ENCODE data around the gene ZBTB20. TPM values are rescaled to one million over a fixed set of nuclear protein-coding genes. Genes with fewer than 3 reads are reported as not detected.

Gene ZBTB20
- polyA plus RNA-seq, 3 donors = 1.3 to 3.2 (median 2.0) TPM

DNA sequence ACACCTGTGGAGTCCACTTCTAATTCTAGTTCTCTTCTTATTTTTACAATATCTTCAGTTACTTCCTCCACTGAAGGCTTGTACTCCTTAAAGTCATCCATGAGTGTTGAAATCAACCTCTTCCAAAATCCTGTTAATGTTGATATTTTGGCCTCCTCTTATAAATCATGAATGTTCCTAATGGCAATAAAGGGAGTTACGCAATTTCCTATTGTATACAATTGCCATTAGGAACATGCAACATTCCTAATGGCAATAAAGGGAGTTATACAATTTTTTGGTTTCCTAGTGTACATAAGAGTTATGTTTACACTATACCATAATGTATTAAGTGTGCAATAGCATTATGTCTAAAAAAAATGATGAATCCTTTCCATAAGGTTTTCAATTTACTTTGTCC is 862.4 kb downstream of the ZBTB20 start:
- no peak overlapping the region for H3K27ac ChIP-seq (ENCODE audit: low read depth in 1 of 2, low read length in 2 of 2)
- no peak overlapping the region for H3K4me3 ChIP-seq (replicated peaks in 1 of 3; ENCODE audit: low read depth in 2 of 3, low read length in 3 of 3)
- no peaks in the 10 kb centered on the region for H3K27me3 Mint-ChIP-seq (ENCODE audit: low read depth in 3 of 3)
- H3K27me3 ChIP-seq (ENCODE audit: control insufficient read depth in 2 of 2, insufficient read depth in 2 of 2, low read length in 2 of 2) = no peaks in the 10 kb centered on the region
- H3K9ac ChIP-seq (ENCODE audit: insufficient read depth, low read length, poor library complexity, severe bottlenecking) = no peak overlapping the region
- H2AFZ ChIP-seq (ENCODE audit: insufficient read depth, low read depth, low read length, poor library complexity, severe bottlenecking) = no peak overlapping the region
- H3K9me3 ChIP-seq (replicated peaks in 1 of 2; ENCODE audit: control insufficient read depth in 1 of 2, insufficient read depth in 1 of 2, low read length in 2 of 2) = no peaks in the 10 kb centered on the region
- no peak overlapping the region for H3K27ac Mint-ChIP-seq
- H3K4me2 ChIP-seq (replicated peaks; ENCODE audit: extremely low read depth, low read length, poor library complexity, severe bottlenecking) = no peak overlapping the region
- intact Hi-C loops (cut with micrococcal nuclease) = no loop called here
- TF ChIP-seq, protein P1, sequence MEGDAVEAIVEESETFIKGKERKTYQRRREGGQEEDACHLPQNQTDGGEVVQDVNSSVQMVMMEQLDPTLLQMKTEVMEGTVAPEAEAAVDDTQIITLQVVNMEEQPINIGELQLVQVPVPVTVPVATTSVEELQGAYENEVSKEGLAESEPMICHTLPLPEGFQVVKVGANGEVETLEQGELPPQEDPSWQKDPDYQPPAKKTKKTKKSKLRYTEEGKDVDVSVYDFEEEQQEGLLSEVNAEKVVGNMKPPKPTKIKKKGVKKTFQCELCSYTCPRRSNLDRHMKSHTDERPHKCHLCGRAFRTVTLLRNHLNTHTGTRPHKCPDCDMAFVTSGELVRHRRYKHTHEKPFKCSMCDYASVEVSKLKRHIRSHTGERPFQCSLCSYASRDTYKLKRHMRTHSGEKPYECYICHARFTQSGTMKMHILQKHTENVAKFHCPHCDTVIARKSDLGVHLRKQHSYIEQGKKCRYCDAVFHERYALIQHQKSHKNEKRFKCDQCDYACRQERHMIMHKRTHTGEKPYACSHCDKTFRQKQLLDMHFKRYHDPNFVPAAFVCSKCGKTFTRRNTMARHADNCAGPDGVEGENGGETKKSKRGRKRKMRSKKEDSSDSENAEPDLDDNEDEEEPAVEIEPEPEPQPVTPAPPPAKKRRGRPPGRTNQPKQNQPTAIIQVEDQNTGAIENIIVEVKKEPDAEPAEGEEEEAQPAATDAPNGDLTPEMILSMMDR (IDR thresholded peaks at IDR 0.05) = no peak
- no peak overlapping the region for H3K4me3 Mint-ChIP-seq
- H3K4me1 ChIP-seq (ENCODE audit: control insufficient read depth in 1 of 2, insufficient read depth in 2 of 2, low read length in 2 of 2) = no peaks in the 10 kb centered on the region
- WGBS (ENCODE audit: insufficient coverage) = no CpG with 5 or more reads among the region's 1 CpG
- no peak for DNase-seq
- H3K4me1 Mint-ChIP-seq = no peaks in the 10 kb centered on the region
- no peaks in the 10 kb centered on the region for H3K79me2 ChIP-seq (ENCODE audit: insufficient read depth, low read length)
- H3K9me3 Mint-ChIP-seq = peaks cover 0 to 2% (median 0%) of the 10 kb centered on the region in 7 donors
- H4K20me1 ChIP-seq (ENCODE audit: insufficient read depth, low read length) = no peaks in the 10 kb centered on the region
- no peaks in the 10 kb centered on the region for H3K36me3 Mint-ChIP-seq
- H3K36me3 ChIP-seq (replicated peaks in 1 of 2; ENCODE audit: control insufficient read depth in 1 of 2, insufficient read depth in 2 of 2, low read length in 2 of 2) = no peaks in the 10 kb centered on the region

Small RNA genes lying within 50 kb of the gene (small RNA-seq; reads per million reads assigned to genes)
- not detected for gene MIR4796 (ENCODE audit: insufficient read length, low read depth)

Measured in CD14-positive monocyte (primary cell).